ENCODE results near the gene CD2. TPM values are rescaled to one million over a fixed set of nuclear protein-coding genes. Genes with fewer than 3 reads are reported as not detected.

The CD2 gene
- total RNA-seq, 1 donor from 2014 or later, result 8.3 TPM

DNA sequence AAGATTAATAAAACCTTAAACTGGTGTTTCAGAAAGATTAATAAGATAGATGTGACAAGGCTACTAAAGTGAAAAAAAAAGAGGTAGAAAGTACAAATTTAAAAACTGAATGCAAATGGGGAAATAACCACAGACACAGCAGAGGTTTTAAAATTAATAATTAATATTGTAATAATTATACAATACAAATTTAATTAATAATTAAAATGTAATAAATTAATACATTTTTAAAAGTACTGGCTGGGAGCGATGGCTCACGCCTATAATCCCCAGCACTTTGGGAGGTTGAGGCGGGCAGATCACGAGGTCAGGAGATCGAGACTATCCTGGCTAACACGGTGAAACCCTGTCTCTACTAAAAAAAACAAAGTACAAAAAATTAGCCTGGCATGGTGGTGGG is 26.8 kb downstream of the CD2 start:
- no peak for DNase-seq (ENCODE audit: extremely low spot score in 2 of 2)
- intact Hi-C loops (cut with DNase I), result no loop called here
- Histone ChIP-seq H3K4me3 (no peak overlapping the region), H3K27me3 (no peaks in the 10 kb centered on the region), H3K27ac (no peak overlapping the region), H3K36me3 (no peaks in the 10 kb centered on the region), H3K9me3 (no peaks in the 10 kb centered on the region), H3K4me1 (peaks cover 7% of the 10 kb centered on the region)
- TF ChIP-seq POLR2A (IDR thresholded peaks at IDR 0.05) (no peak), POLR2AphosphoS5 (IDR thresholded peaks at IDR 0.05; ENCODE audit: insufficient read depth in 1 of 2, low read depth in 1 of 2) (no peak)
- TF ChIP-seq, protein P1, sequence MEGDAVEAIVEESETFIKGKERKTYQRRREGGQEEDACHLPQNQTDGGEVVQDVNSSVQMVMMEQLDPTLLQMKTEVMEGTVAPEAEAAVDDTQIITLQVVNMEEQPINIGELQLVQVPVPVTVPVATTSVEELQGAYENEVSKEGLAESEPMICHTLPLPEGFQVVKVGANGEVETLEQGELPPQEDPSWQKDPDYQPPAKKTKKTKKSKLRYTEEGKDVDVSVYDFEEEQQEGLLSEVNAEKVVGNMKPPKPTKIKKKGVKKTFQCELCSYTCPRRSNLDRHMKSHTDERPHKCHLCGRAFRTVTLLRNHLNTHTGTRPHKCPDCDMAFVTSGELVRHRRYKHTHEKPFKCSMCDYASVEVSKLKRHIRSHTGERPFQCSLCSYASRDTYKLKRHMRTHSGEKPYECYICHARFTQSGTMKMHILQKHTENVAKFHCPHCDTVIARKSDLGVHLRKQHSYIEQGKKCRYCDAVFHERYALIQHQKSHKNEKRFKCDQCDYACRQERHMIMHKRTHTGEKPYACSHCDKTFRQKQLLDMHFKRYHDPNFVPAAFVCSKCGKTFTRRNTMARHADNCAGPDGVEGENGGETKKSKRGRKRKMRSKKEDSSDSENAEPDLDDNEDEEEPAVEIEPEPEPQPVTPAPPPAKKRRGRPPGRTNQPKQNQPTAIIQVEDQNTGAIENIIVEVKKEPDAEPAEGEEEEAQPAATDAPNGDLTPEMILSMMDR (IDR thresholded peaks at IDR 0.05), result no peak

DNA sequence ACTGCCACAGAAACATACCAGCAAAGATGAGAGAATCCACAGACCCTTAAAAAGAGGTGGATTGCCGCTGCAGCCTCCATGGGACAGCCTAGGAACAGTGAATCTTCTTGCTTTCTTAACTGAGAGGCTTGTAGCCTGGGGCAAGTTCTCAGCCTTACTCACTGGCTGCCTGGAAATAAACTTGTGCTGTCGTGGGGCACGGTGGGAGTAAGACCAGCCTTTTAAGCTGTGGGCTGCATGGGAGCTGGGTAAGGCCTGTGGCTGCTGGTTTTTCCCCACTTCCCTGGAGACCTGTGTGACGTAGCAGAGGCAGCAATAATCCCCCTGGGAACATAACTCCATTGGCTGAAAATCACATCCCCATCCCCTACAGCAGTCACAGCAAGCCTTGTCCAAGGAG is 30.8 kb downstream of the CD2 start:
- intact Hi-C loops (cut with DNase I), result no loop called here
- H3K36me3 ChIP-seq, result no peaks in the 10 kb centered on the region
- DNase-seq (ENCODE audit: extremely low spot score in 2 of 2), result no peak
- no peaks in the 10 kb centered on the region for H3K9me3 ChIP-seq
- TF ChIP-seq POLR2A (IDR thresholded peaks at IDR 0.05) (no peak), POLR2AphosphoS5 (IDR thresholded peaks at IDR 0.05; ENCODE audit: insufficient read depth in 1 of 2, low read depth in 1 of 2) (no peak)
- TF ChIP-seq, protein P1 (IDR thresholded peaks at IDR 0.05), result no peak
- no peaks in the 10 kb centered on the region for H3K27me3 ChIP-seq
- no peaks in the 10 kb centered on the region for H3K4me1 ChIP-seq
- H3K4me3 ChIP-seq, result no peak overlapping the region
- no peak overlapping the region for H3K27ac ChIP-seq

DNA sequence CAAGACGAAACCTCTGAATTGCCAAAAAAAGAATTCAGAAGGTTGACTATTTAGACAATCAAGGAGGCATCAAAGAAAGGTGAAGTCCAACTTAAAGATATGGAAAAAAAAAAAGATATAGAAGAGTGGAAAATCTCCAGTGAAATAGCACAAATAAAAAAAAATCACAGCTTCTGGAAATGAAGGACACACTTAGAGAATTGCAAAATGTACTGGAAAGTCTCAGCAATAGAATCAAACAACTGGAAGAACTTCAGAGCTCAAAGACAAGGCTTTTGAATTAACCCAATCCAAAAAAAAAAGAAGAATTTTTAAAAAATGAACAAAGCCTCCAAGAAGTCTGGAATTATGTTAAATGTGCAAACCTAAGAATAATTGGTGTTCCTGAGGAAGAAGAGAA is 31.8 kb downstream of the CD2 start:
- H3K4me3 ChIP-seq, result no peak overlapping the region
- H3K27me3 ChIP-seq, result no peaks in the 10 kb centered on the region
- no peak for DNase-seq (ENCODE audit: extremely low spot score in 2 of 2)
- H3K36me3 ChIP-seq, result no peaks in the 10 kb centered on the region
- intact Hi-C loops (cut with DNase I), result no loop called here
- H3K9me3 ChIP-seq, result no peaks in the 10 kb centered on the region
- TF ChIP-seq POLR2AphosphoS5 (IDR thresholded peaks at IDR 0.05; ENCODE audit: insufficient read depth in 1 of 2, low read depth in 1 of 2) (no peak), POLR2A (IDR thresholded peaks at IDR 0.05) (no peak)
- TF ChIP-seq, protein P1 (IDR thresholded peaks at IDR 0.05), result no peak
- no peaks in the 10 kb centered on the region for H3K4me1 ChIP-seq
- no peak overlapping the region for H3K27ac ChIP-seq

DNA sequence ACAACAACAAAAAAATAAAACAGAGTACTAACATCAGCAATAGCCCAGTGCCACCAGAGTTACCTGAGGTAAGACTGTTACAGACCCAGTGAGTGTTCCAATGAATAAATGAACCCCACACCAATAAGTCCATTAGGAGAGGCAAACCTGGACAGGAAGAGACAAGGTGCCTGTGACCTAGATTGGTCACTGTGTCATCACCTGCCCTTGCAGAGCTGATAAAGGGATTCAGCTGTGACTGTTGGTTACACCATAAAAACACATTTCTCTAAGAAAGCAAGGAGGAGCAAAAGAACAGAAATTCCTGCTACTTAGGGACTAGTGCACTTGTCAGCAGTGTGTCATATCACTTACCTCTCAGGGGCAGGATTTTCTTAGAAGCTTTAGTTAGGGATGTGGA is 37.5 kb downstream of the CD2 start:
- TF ChIP-seq POLR2A (IDR thresholded peaks at IDR 0.05) (no peak), POLR2AphosphoS5 (IDR thresholded peaks at IDR 0.05; ENCODE audit: insufficient read depth in 1 of 2, low read depth in 1 of 2) (no peak)
- TF ChIP-seq, protein P1 (IDR thresholded peaks at IDR 0.05), result no peak
- Histone ChIP-seq H3K36me3 (no peaks in the 10 kb centered on the region), H3K9me3 (no peaks in the 10 kb centered on the region), H3K4me3 (no peak overlapping the region), H3K4me1 (no peaks in the 10 kb centered on the region), H3K27me3 (no peaks in the 10 kb centered on the region), H3K27ac (no peak overlapping the region)
- no peak for DNase-seq (ENCODE audit: extremely low spot score in 2 of 2)
- intact Hi-C loops (cut with DNase I), result no loop called here

DNA sequence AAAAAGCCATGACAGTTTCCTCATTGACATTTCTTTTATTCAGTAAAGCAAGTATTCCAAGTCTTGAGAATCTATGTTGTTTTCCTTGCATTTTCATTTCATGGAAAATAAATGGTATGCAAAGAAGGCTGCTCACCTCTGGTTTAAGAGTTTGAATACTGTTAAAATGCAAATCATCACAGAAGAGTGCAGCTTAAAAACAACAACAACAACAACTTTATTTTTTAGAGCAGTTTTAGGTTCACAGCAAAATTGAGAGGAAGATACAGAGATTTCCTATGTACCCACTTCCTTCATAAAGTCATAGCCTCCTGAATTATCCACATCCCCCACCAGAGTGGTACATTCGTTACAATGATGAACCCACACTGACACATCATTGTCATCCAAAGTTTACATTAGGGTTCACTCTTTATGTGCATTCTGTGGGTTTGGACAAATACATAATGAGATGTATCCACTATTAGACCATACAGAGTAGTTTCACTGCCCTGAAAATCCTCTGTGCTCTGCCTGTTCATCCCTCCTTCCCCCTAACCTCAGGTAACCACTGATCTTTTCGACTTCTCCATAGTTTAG is 39.2 kb downstream of the CD2 start:
- no peaks in the 10 kb centered on the region for H3K9me3 ChIP-seq
- H3K4me3 ChIP-seq, result no peak overlapping the region
- no peak overlapping the region for H3K27ac ChIP-seq
- no peaks in the 10 kb centered on the region for H3K36me3 ChIP-seq
- no peaks in the 10 kb centered on the region for H3K27me3 ChIP-seq
- intact Hi-C loops (cut with DNase I), result no loop called here
- TF ChIP-seq POLR2AphosphoS5 (IDR thresholded peaks at IDR 0.05; ENCODE audit: insufficient read depth in 1 of 2, low read depth in 1 of 2) (no peak), POLR2A (IDR thresholded peaks at IDR 0.05) (no peak)
- TF ChIP-seq, protein P1 (IDR thresholded peaks at IDR 0.05), result no peak
- H3K4me1 ChIP-seq, result no peaks in the 10 kb centered on the region
- DNase-seq (ENCODE audit: extremely low spot score in 2 of 2), result no peak
